GM21825 (cell line): ENCODE measurements around the gene KDM1B.
"Not testable (repeated sequence)": the region's sequence is repeated elsewhere in the genome, so short reads cannot be mapped to it uniquely, and the experiment has no call there.

Source experiments
- ATAC-seq: cut with Tn5 transposase; IDR thresholded peaks from one replicate; pipeline ENCODE4 v1.9.1; 2021; ENCODE audit warnings: mild to moderate bottlenecking, moderate library complexity; ENCODE audit not compliant: unreplicated experiment

Gene KDM1B

GRCh38 chr6:18228590-18228989, 73.4 kb downstream of the KDM1B start:
- ATAC-seq = not testable (repeated sequence)

- ATAC-seq = not testable (repeated sequence)
These were observed 76.6 kb downstream of the KDM1B start for GRCh38 chr6:18231856-18232255.

- not testable (repeated sequence) for ATAC-seq
These were observed 78.5 kb downstream of the KDM1B start for GRCh38 chr6:18233770-18234169.

GRCh38 chr6:18234564-18234963, 79.3 kb downstream of the KDM1B start:
- ATAC-seq = no peak

- ATAC-seq = no peak
These were observed 80.3 kb downstream of the KDM1B start for GRCh38 chr6:18235524-18235923.

GRCh38 chr6:18237167-18237566, 81.9 kb downstream of the KDM1B start:
- ATAC-seq = no peak

- no peak for ATAC-seq
These were observed 85.0 kb downstream of the KDM1B start for GRCh38 chr6:18240230-18240629.

GRCh38 chr6:18241208-18242038, 86.2 kb downstream of the KDM1B start:
- no peak for ATAC-seq

- no peak for ATAC-seq
These were observed 87.0 kb downstream of the KDM1B start for GRCh38 chr6:18242062-18242851.

GRCh38 chr6:18243302-18243893, 88.2 kb downstream of the KDM1B start:
- no peak for ATAC-seq

- ATAC-seq = no peak
These were observed 89.0 kb downstream of the KDM1B start for GRCh38 chr6:18244251-18244650.

GRCh38 chr6:18245079-18245478, 89.9 kb downstream of the KDM1B start:
- no peak for ATAC-seq

GRCh38 chr6:18245642-18246041, 90.4 kb downstream of the KDM1B start:
- no peak for ATAC-seq

GRCh38 chr6:18246205-18246604, 91.0 kb downstream of the KDM1B start:
- no peak for ATAC-seq

- ATAC-seq = no peak
These were observed 91.8 kb downstream of the KDM1B start for GRCh38 chr6:18247002-18247401.

GRCh38 chr6:18248698-18249097, 93.5 kb downstream of the KDM1B start:
- ATAC-seq = no peak

GRCh38 chr6:18249271-18249670, 94.0 kb downstream of the KDM1B start:
- ATAC-seq = no peak

GRCh38 chr6:18253635-18254034, 98.4 kb downstream of the KDM1B start:
- ATAC-seq = no peak

GRCh38 chr6:18254793-18255192, 99.6 kb downstream of the KDM1B start:
- no peak for ATAC-seq

- no peak for ATAC-seq
These were observed 104.6 kb downstream of the KDM1B start for GRCh38 chr6:18259675-18260447.
